GM19043 (cell line): ENCODE results near the gene RAX2.
"Not testable (repeated sequence)": the region's sequence is repeated elsewhere in the genome, so short reads cannot be mapped to it uniquely, and the experiment has no call there.

Experiments used
- ATAC-seq: cut with Tn5 transposase; IDR thresholded peaks from one replicate; pipeline ENCODE4 v1.9.1; 2021; ENCODE audit warnings: low read depth; ENCODE audit not compliant: unreplicated experiment

Gene RAX2

GRCh38 chr19:3778899-3779723 is 7.1 kb upstream of the RAX2 start:
- ATAC-seq: no peak

- no peak for ATAC-seq
These were observed 6.3 kb upstream of the RAX2 start for GRCh38 chr19:3778104-3778867.

- ATAC-seq: no peak
These were observed 4.5 kb upstream of the RAX2 start for GRCh38 chr19:3776479-3777040.

GRCh38 chr19:3775831-3776230 is 3.8 kb upstream of the RAX2 start:
- no peak for ATAC-seq

GRCh38 chr19:3775374-3775711 is 3.3 kb upstream of the RAX2 start:
- no peak for ATAC-seq

- no peak for ATAC-seq
These were observed 2.8 kb upstream of the RAX2 start for GRCh38 chr19:3774621-3775373.

GRCh38 chr19:3773814-3774515 is 1.9 kb upstream of the RAX2 start:
- no peak for ATAC-seq

- ATAC-seq: no peak
These were observed 775 bp downstream of the RAX2 start for GRCh38 chr19:3771000-3771905.

- no peak for ATAC-seq
These were observed 1.7 kb downstream of the RAX2 start for GRCh38 chr19:3770136-3770999.

- ATAC-seq: no peak
These were observed 2.5 kb downstream of the RAX2 start for GRCh38 chr19:3769494-3769893.

- ATAC-seq: no peak
These were observed 3.3 kb downstream of the RAX2 start for GRCh38 chr19:3768748-3769099.

GRCh38 chr19:3768015-3768747 is 3.8 kb downstream of the RAX2 start:
- ATAC-seq: no peak

GRCh38 chr19:3767050-3767449 is 5.0 kb downstream of the RAX2 start:
- no peak for ATAC-seq

- no peak for ATAC-seq
These were observed 5.5 kb downstream of the RAX2 start for GRCh38 chr19:3766520-3766919.

GRCh38 chr19:3765757-3766156 is 6.3 kb downstream of the RAX2 start:
- not testable (repeated sequence) for ATAC-seq

GRCh38 chr19:3765121-3765520 is 6.9 kb downstream of the RAX2 start:
- ATAC-seq: no peak

- ATAC-seq: peak; percentile 69
These were observed 9.2 kb downstream of the RAX2 start, which contains the start of gene MRPL54 for GRCh38 chr19:3762501-3763459. Gene MRPL54, plus strand, starts transcription at chr19:3762682. Its CDS starts 19 bp downstream, at chr19:3762701.
